ENCODE data around the gene SMG6.

The SMG6 gene

GRCh38 chr17:2239170-2239551, 64.4 kb downstream of the SMG6 start:
- ChIA-PET CTCF (interaction anchor here (1.4 to 2.5 kb wide), 7 partner anchors 12 to 185 kb away, joined by 4 to 12 read pairs (median 5); partner anchors contain the start of gene HIC1), POLR2A (interaction anchor here (0.7 to 0.9 kb wide), 2 partner anchors 15 to 169 kb away, joined by 3 read pairs; no protein-coding TSS in a partner anchor)
- TF ChIP-seq, protein P1, sequence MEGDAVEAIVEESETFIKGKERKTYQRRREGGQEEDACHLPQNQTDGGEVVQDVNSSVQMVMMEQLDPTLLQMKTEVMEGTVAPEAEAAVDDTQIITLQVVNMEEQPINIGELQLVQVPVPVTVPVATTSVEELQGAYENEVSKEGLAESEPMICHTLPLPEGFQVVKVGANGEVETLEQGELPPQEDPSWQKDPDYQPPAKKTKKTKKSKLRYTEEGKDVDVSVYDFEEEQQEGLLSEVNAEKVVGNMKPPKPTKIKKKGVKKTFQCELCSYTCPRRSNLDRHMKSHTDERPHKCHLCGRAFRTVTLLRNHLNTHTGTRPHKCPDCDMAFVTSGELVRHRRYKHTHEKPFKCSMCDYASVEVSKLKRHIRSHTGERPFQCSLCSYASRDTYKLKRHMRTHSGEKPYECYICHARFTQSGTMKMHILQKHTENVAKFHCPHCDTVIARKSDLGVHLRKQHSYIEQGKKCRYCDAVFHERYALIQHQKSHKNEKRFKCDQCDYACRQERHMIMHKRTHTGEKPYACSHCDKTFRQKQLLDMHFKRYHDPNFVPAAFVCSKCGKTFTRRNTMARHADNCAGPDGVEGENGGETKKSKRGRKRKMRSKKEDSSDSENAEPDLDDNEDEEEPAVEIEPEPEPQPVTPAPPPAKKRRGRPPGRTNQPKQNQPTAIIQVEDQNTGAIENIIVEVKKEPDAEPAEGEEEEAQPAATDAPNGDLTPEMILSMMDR (IDR thresholded peaks at IDR 0.05; ENCODE audit: control extremely low read depth, extremely low read depth, low read depth, missing control alignments) = no peak
- DNase-seq (ENCODE audit: extremely low spot score) = no peak

- TF ChIP-seq, protein P1 (IDR thresholded peaks at IDR 0.05; ENCODE audit: control extremely low read depth, extremely low read depth, low read depth, missing control alignments) = no peak
- POLR2A ChIA-PET = interaction anchor here (0.7 kb wide), 1 partner anchor 168 kb away, joined by 3 read pairs; no protein-coding TSS in a partner anchor
- CTCF ChIA-PET = interaction anchor here (1.1 to 1.6 kb wide), 6 partner anchors 12 to 149 kb away, joined by 3 to 6 read pairs (median 4); no protein-coding TSS in a partner anchor
Observed at GRCh38 chr17:2238432-2239169, 65.0 kb downstream of the SMG6 start.

GRCh38 chr17:2237950-2238349, 65.6 kb downstream of the SMG6 start:
- no peak for DNase-seq (ENCODE audit: extremely low spot score)
- TF ChIP-seq, protein P1 (IDR thresholded peaks at IDR 0.05; ENCODE audit: control extremely low read depth, extremely low read depth, low read depth, missing control alignments) = no peak
- ChIA-PET POLR2A (no interaction called here), CTCF (interaction anchor here (1.1 to 1.7 kb wide), 8 partner anchors 13 to 148 kb away, joined by 3 to 6 read pairs (median 4); no protein-coding TSS in a partner anchor)

More at GRCh38 chr17:2238432-2239169, 65.0 kb downstream of the SMG6 start:
- DNase-seq (ENCODE audit: extremely low spot score) = peak; percentile 68

DNA sequence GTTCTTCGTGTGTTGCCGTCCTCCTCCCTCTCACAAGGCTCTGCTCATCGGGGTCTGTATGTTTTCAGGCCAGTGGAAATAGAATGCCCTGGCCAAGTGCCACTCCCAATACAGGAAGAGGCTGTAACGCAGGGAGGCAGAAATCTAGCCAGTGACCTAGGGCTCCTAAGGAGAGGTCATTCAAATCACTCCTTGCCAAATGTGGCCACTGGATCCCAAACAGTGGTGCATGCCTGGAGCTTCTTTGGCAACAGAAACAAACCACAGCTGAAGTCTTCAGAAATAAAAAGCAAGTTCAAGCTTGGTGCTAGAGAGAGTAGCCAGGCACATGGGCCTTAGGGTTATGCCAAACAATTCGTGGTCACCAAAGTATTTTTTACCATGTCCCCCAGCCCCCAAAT, 66.1 kb downstream of the SMG6 start:
- POLR2A ChIA-PET = no interaction called here
- TF ChIP-seq, protein P1 (IDR thresholded peaks at IDR 0.05; ENCODE audit: control extremely low read depth, extremely low read depth, low read depth, missing control alignments) = no peak
- DNase-seq (ENCODE audit: extremely low spot score) = no peak
- CTCF ChIA-PET = interaction anchor here (1.1 to 1.7 kb wide), 9 partner anchors 13 to 148 kb away, joined by 3 to 6 read pairs (median 4); no protein-coding TSS in a partner anchor

DNA sequence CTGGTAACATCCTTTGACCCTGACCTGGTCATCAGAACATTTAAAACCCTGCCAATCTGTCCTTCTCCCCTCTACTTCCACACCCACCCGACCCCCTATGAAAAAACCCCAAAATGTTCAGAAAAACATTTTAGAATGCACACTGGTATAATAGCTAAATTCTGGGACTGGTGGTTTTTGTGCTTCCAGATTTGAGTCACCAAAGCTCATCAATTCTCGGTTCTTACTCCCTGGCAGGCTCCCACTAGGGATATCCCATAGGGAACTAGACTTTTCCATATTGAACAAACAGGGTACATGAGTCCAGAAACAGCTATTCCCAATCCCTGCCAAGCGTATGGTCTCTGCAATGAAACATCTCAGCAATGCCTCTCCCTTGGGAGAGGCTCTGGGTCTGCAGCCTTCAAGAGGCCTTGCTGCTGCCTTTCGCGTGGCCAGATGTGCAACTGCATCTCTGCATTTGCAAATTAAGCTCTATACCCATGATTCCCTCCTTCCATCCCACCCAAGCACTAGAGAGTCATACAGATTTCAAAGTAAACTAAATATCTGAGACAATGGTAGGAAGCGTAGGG, 67.7 kb downstream of the SMG6 start:
- CTCF ChIA-PET = interaction anchor here (0.7 to 1.9 kb wide), 10 partner anchors 9 to 178 kb away, joined by 3 to 20 read pairs (median 4); no protein-coding TSS in a partner anchor
- POLR2A ChIA-PET = interaction anchor here (0.5 to 0.7 kb wide), 4 partner anchors 11 to 182 kb away, joined by 3 to 5 read pairs (median 3); no protein-coding TSS in a partner anchor
- no peak for DNase-seq (ENCODE audit: extremely low spot score)
- TF ChIP-seq, protein P1 (IDR thresholded peaks at IDR 0.05; ENCODE audit: control extremely low read depth, extremely low read depth, low read depth, missing control alignments) = no peak

DNA sequence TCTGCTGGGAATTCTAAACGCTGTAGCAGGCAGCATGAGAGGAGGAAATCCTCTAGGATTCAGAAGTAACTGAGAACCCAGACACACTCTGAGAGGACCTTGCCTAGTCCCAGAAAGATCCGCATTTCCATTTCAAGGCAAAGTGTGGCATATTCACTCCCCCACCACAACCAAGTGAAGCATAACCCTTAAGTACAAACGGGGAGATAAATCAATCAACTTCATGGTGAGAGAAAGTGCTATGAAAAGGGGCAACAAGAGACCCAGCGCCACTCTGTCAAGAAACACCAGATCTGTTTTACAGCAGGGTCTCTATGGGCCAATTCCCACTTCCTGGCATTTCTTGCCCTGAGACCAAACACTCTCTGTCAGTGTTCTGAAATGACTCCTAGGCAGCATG, 68.3 kb downstream of the SMG6 start:
- POLR2A ChIA-PET = interaction anchor here (0.5 kb wide), 1 partner anchor 182 kb away, joined by 5 read pairs; no protein-coding TSS in a partner anchor
- TF ChIP-seq, protein P1 (IDR thresholded peaks at IDR 0.05; ENCODE audit: control extremely low read depth, extremely low read depth, low read depth, missing control alignments) = no peak
- CTCF ChIA-PET = interaction anchor here (0.8 to 1.9 kb wide), 7 partner anchors 9 to 177 kb away, joined by 3 to 20 read pairs (median 6); no protein-coding TSS in a partner anchor

More for the DNA sequence above, 68.3 kb downstream of the SMG6 start:
- no peak for DNase-seq (ENCODE audit: extremely low spot score)

All from GM10248 (cell line).